ENCODE results near the gene RNF166.

DNA sequence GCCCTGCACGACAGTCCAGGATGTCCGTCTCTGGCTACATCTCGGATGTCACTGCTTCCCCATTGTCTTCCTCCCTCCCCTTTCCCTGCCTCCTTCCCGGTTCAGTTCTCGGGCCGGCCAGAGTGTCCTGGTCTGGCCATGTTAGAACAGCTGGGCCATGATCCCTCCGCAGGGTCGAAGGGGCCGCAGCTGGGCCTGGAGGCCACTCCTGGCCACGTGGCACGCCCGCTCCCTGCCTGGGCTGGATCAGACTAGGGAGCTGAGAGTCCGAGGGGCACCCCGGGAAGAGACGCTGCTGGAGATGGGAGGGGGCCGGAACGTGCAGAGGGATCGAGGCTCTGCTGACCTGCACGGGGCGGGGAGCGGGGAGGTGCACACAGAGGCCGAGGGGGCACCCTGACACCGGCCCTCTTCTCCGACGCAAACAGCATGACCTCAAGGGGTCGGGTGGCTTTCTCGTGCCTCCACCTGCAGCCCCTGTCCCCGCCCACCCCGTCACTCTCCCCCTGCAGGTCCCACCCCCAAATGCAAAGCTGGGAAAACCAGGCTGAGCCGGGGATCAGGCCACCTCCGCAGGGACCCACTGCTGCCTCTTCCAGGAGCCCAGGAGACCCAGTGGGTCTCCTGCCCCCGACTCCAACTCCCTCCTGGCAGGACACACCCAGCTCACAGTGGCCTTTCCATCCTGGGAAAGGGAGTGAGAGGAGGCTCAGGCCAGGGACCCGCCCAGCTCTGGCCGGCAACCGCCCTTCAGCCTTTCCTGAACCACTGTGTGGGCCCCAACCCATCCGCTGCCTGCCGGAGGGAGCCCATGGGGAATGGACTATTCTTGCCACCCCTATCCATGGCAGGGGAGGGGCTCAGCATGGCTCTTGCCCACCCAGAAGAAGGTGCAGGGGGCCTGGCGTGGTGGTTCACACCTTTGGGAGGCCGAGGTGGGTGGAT, 38.6 kb upstream of the RNF166 start:
- TF ChIP-seq, protein P1, sequence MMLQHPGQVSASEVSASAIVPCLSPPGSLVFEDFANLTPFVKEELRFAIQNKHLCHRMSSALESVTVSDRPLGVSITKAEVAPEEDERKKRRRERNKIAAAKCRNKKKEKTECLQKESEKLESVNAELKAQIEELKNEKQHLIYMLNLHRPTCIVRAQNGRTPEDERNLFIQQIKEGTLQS (CRISPR knock-in tag; IDR thresholded peaks at IDR 0.05), result no peak
- TF ChIP-seq ISL2 (CRISPR knock-in tag; IDR thresholded peaks at IDR 0.05) (no peak), KAT2B (IDR thresholded peaks at IDR 0.05; ENCODE audit: borderline replicate concordance, low read depth, low read length) (no peak), MAFK (conservative IDR thresholded peaks at IDR 0.05 in 1 of 2, IDR thresholded peaks at IDR 0.05 in 1 of 2; ENCODE audit: low read length in 2 of 2) (no peak), EP300 (IDR thresholded peaks at IDR 0.05; ENCODE audit: low read depth in 2 of 2, low read length in 2 of 2) (no peak), EP300 (CRISPR knock-in tag; IDR thresholded peaks at IDR 0.05; ENCODE audit: borderline replicate concordance) (no peak), ZNF788 (CRISPR knock-in tag; IDR thresholded peaks at IDR 0.05; ENCODE audit: borderline replicate concordance) (no peak), HNRNPUL1 (IDR thresholded peaks at IDR 0.05; ENCODE audit: low read depth, low read length) (no peak), YEATS4 (CRISPR knock-in tag; IDR thresholded peaks at IDR 0.05; ENCODE audit: borderline replicate concordance) (no peak), RBM22 (optimal IDR thresholded peaks at IDR 0.05; ENCODE audit: low read length) (no peak)
- TF ChIP-seq, protein P2, sequence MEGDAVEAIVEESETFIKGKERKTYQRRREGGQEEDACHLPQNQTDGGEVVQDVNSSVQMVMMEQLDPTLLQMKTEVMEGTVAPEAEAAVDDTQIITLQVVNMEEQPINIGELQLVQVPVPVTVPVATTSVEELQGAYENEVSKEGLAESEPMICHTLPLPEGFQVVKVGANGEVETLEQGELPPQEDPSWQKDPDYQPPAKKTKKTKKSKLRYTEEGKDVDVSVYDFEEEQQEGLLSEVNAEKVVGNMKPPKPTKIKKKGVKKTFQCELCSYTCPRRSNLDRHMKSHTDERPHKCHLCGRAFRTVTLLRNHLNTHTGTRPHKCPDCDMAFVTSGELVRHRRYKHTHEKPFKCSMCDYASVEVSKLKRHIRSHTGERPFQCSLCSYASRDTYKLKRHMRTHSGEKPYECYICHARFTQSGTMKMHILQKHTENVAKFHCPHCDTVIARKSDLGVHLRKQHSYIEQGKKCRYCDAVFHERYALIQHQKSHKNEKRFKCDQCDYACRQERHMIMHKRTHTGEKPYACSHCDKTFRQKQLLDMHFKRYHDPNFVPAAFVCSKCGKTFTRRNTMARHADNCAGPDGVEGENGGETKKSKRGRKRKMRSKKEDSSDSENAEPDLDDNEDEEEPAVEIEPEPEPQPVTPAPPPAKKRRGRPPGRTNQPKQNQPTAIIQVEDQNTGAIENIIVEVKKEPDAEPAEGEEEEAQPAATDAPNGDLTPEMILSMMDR (CRISPR knock-in tag; IDR thresholded peaks at IDR 0.05), result no peak
- TF ChIP-seq, protein P3, sequence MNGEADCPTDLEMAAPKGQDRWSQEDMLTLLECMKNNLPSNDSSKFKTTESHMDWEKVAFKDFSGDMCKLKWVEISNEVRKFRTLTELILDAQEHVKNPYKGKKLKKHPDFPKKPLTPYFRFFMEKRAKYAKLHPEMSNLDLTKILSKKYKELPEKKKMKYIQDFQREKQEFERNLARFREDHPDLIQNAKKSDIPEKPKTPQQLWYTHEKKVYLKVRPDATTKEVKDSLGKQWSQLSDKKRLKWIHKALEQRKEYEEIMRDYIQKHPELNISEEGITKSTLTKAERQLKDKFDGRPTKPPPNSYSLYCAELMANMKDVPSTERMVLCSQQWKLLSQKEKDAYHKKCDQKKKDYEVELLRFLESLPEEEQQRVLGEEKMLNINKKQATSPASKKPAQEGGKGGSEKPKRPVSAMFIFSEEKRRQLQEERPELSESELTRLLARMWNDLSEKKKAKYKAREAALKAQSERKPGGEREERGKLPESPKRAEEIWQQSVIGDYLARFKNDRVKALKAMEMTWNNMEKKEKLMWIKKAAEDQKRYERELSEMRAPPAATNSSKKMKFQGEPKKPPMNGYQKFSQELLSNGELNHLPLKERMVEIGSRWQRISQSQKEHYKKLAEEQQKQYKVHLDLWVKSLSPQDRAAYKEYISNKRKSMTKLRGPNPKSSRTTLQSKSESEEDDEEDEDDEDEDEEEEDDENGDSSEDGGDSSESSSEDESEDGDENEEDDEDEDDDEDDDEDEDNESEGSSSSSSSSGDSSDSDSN (CRISPR knock-in tag; IDR thresholded peaks at IDR 0.05), result no peak
- TF ChIP-seq, protein P4, sequence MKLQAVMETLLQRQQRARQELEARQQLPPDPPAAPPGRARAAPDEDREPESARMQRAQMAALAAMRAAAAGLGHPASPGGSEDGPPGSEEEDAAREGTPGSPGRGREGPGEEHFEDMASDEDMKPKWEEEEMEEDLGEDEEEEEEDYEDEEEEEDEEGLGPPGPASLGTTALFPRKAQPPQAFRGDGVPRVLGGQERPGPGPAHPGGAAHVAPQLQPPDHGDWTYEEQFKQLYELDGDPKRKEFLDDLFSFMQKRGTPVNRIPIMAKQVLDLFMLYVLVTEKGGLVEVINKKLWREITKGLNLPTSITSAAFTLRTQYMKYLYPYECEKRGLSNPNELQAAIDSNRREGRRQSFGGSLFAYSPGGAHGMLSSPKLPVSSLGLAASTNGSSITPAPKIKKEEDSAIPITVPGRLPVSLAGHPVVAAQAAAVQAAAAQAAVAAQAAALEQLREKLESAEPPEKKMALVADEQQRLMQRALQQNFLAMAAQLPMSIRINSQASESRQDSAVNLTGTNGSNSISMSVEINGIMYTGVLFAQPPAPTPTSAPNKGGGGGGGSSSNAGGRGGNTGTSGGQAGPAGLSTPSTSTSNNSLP (IDR thresholded peaks at IDR 0.05; ENCODE audit: low read depth, low read length), result no peak
- TF ChIP-seq, protein P5, sequence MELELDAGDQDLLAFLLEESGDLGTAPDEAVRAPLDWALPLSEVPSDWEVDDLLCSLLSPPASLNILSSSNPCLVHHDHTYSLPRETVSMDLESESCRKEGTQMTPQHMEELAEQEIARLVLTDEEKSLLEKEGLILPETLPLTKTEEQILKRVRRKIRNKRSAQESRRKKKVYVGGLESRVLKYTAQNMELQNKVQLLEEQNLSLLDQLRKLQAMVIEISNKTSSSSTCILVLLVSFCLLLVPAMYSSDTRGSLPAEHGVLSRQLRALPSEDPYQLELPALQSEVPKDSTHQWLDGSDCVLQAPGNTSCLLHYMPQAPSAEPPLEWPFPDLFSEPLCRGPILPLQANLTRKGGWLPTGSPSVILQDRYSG (CRISPR knock-in tag; IDR thresholded peaks at IDR 0.05), result no peak
